HG03196 (cell line): ENCODE results near the gene CLTB.
"Not testable (repeated sequence)": the region's sequence is repeated elsewhere in the genome, so short reads cannot be mapped to it uniquely, and the experiment has no call there.

Source experiments
- ATAC-seq: cut with Tn5 transposase; IDR thresholded peaks from one replicate; pipeline ENCODE4 v1.9.1; 2021; ENCODE audit not compliant: unreplicated experiment

The CLTB gene

DNA sequence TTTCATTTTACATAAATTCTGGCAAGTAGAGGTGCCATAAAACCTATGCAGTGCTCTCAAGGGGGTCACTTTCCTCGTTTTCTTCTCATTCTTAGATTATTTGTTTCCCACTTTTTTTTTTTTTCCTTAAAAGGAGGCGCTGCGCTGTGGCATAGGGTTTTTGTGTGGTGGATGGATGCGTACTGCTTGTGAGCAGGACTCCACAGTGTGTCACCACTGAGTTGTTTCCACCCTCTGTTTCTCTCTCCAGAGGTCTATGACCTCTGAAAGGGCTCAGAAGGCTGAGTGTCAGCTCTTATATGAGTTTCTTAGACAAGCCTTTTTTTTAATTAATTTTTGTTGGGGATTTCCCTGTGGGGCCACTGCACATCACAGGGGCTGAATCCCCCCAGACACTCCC, 13.6 kb upstream of the CLTB start:
- ATAC-seq, result no peak

DNA sequence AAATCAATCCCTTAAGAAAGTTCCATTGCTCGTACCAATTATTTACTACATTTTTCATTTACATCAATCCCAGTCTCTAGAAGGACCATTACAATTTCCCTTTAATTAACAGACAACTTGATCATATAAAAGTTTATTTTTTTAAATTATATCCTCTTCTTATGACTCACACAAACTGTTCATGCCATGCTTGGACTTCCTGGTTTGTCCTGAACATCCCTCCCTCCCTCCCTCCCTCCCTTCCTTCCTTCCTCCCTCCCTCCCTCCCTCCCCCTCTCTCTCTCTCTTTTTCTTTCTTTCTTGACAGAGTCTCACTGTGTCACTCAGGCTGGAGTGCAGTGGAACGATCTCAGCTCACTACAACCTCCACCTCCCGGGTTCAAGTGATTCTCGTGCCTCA, 11.6 kb upstream of the CLTB start:
- ATAC-seq, result no peak

- ATAC-seq, result no peak
These were observed 10.5 kb upstream of the CLTB start for GRCh38 chr5:176426876-176427275.

GRCh38 chr5:176425791-176426190, 9.5 kb upstream of the CLTB start:
- no peak for ATAC-seq

DNA sequence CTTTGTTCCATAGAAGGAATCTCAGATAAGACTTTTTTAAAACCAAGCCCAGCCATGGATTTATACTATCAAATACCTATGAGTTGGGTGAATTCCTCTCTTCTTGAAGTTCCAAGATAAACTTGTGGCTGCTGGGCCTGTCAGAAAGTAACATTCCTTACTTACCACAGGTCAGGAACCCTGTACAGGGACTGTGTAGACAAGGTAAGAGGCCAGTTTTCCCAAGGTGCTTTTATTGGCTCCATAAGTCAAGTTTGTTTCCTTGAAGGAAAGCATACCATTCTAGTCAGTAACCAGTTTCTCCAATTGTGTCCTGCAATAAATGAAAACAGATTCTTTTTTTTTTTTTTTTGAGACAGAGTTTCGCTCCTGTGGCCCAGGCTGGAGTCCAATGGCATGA, 8.8 kb upstream of the CLTB start:
- no peak for ATAC-seq

DNA sequence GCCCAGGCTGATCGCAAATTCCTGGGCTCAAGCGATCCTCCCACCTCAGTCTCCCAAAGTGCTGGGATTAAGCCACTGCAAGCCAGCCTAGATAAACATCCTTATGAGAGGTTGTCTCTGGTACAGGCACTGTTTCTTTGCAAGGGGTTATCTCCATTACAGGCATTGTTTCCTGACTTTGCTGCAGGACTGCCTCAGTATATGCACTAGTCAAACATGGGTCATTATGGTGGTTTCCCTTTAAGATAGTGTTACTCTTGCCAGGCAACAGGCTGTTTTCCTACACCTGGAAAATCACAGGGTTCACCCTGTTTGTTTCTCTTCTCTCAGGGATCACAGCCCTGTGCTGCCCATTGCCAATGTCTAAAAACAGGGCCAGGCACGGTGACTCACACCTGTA, 7.8 kb upstream of the CLTB start:
- ATAC-seq, result no peak

DNA sequence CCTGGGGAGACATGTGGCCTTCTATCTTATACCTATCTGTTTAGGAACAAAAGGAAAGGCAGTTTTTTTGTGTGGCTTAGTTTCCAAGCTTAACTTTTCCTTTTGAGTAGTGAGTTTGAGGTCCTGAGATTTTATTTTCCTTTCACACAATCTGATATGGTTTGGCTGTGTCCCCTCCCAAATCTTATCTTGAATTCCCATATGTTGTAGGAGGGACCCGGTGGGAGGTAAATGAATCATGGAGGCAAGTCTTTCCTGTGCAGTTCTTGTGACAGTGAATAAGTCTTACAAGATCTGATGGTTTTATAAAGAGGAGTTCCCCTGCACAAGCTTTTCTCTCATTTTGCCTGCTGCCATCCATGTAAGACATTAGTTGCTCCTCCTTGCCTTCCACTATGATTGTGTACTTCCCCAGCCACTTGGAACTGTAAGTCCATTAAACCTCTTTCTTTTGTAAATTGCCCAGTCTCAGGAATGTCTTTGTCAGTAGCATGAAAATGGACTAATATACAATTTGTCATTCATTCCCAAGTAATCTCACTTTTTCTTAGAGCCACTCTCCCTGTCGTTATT, 4.7 kb upstream of the CLTB start:
- ATAC-seq, result no peak

GRCh38 chr5:176420086-176420485, 3.7 kb upstream of the CLTB start:
- no peak for ATAC-seq

DNA sequence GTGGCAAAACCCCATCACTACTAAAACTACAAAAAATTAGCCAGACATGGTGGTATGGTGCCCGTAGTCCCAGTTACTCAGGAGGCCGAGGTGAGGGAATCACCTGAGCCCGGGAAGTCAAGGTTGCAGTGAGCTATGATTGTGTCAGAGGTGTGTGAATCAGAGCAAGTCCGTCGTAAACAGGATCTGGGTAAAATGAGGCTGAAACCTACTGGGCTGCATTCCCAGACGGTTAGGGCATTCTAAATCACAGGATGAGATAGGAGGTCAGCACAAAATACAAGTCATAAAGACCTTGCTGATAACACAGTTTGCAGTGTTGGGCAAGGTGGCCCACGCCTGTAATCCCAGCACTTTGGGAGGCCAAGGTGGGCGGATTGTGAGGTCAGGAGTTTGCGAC, 1.9 kb upstream of the CLTB start:
- no peak for ATAC-seq

DNA sequence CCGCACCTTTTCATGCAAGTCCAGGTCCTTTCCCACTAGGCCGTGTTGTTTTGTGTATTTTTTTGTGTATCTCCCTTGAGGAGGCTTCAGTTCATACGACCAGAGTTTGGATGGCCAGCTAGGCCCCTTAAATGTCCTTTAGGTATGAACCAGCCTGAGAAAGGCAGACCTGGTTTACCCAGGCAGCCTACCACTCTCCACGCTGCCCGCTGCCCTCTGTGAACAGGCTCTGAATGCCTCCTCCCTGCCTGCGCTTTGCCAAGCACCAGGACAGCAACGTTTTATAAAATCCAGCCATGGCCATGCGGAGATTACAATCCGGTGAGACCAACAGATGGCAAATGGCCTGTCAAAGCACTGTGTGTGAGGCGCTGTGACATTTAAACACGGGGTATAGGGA, 626 bp upstream of the CLTB start:
- ATAC-seq, result no peak

GRCh38 chr5:176415240-176415951, 943 bp downstream of the CLTB start:
- ATAC-seq, result peak; percentile 5

- no peak for ATAC-seq
These were observed 1.6 kb downstream of the CLTB start for GRCh38 chr5:176414704-176415103.

DNA sequence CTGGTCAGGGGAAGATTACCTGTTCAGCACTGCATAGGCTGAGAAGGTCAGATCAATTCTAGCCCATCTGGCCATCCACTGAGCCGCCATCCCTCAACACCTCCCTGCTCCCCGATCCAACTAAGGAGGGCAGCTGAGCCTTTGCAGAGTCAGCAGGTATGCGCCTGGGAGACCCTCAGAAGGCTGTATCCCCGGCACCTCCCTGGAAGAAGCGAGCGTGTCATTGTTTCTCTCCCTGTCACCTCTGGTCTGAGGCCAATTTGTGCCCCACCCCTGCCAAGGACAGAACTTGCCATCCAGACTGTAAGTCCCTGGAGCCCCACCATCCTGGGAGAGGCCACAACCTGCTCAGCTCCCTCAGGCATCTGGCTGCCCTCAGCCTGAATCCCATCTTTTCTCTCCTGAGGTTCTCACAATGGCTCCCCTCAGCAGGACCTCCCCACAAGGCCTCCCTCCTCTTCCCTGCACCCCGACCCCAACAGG, 2.6 kb downstream of the CLTB start:
- no peak for ATAC-seq

DNA sequence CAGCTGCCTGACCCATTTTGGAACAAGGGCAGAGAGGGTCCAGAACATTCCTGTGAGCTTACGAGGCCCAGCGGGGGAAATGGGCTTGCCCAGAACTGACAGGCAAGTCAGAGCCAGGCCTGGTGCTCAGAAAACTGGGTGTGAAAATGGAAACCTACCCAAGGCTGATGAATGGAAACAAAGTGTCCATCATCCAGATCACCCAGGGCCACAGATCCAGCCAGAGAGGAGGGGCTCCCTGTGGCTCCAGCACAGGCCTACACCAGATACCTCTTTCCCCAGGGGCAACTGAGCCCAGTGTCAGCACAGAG, 3.1 kb downstream of the CLTB start:
- ATAC-seq, result no peak

GRCh38 chr5:176412517-176413254, 3.7 kb downstream of the CLTB start:
- no peak for ATAC-seq

DNA sequence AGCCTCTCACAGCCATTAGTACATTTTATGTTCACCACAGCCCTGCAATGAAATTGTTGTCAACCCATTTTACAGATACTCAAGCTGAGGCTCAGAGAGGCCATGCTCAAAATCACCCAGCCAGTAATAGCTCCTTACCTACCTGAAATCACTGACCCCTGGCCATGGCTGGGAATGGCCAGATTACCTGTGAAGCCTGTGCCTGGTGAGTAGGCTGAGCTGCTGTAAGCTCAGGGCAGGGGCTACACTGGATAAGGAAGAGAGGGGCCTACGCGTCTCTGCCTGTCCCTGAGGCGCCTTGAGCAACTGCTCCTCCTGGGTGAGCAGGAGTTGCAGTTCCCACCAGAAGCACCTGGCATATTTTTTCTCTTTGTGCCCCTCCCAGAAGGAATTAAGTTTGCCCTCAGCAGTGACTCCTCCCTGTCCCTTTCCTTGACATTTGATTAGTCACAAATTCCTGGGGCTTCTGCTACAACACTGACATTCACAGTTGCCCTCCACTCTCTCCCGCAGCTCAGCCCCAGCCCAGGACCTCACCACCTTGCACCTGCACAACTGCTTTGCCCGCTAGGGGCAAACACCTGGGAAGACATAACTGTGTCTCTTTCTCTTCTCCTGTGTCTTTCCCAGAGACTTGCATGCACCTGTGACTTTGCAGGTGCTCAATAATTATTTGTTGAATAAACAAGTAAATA, 5.7 kb downstream of the CLTB start:
- ATAC-seq, result no peak

DNA sequence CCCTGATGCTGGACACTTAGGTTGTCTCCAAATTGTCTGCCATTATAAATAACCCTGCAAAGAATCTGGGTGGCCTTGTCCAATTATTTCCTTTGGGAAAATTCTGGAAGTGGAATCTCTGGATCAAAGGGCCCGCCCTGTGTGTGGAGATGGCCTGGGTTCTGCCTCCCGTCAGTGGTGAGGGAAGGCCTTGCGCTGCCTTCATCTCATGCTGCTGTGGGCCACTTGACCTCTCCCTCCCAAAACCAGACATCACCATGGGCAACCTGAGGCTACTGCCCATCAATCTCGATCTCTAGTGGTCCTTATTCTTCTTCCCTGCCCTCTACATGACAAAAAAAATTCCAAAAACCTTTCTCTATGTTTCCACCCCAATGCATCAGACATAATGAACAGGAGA, 6.6 kb downstream of the CLTB start:
- ATAC-seq, result no peak

DNA sequence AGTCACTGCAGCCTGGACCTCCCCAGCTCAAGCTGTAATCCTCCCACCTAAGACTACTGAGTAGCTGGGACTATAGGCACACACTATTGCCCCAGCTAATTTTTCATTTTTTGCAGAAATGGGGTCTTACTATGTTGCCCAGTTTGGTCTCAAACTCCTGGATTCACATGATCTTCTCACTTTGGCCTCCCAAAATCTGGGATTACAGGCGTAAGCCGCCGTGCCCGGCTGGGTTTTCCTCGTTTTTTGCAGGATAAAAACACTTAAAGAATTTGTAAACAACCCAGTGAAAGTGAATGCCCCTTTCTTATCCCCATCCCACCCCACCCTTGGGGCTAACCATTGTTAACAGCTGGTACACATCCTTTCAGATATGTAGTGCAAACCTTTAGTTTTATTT, 7.7 kb downstream of the CLTB start:
- no peak for ATAC-seq

GRCh38 chr5:176408252-176408573, 8.1 kb downstream of the CLTB start:
- not testable (repeated sequence) for ATAC-seq

GRCh38 chr5:176407456-176408251, 8.7 kb downstream of the CLTB start:
- no peak for ATAC-seq

- no peak for ATAC-seq
These were observed 9.8 kb downstream of the CLTB start for GRCh38 chr5:176406436-176407052.
